ENCODE measurements around the gene KCNIP1. TPM values are rescaled to one million over a fixed set of nuclear protein-coding genes. Genes with fewer than 3 reads are reported as not detected.

KCNIP1 gene
- total RNA-seq, 1 donor from 2014 or later, result 12.6 TPM

GRCh38 chr5:170693701-170694100, 189.9 kb downstream of the KCNIP1 start:
- H3K27ac Mint-ChIP-seq (ENCODE audit: unreplicated experiment), result no peak overlapping the region
- H3K27me3 Mint-ChIP-seq (ENCODE audit: unreplicated experiment), result peaks cover 55% of the 10 kb centered on the region

DNA sequence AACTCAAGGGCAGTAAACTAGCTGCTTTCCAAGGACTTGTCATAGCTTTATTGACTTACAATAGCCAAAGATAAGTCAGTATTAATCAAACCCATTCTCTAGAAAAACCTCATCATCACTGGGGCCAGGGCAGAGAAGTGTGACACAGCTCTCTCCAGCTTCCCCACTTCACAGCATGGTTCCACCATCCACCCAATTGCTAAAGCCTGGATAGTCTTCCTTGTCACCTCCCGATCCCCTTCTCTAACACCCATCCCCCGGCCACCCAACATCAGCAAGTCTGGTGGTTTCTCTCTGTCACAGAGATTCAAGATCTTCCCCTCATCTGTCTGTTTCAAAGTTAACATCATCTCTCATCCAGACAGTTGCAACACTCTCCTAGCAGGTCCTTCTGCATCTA, 191.1 kb downstream of the KCNIP1 start:
- TF ChIP-seq, protein P1, sequence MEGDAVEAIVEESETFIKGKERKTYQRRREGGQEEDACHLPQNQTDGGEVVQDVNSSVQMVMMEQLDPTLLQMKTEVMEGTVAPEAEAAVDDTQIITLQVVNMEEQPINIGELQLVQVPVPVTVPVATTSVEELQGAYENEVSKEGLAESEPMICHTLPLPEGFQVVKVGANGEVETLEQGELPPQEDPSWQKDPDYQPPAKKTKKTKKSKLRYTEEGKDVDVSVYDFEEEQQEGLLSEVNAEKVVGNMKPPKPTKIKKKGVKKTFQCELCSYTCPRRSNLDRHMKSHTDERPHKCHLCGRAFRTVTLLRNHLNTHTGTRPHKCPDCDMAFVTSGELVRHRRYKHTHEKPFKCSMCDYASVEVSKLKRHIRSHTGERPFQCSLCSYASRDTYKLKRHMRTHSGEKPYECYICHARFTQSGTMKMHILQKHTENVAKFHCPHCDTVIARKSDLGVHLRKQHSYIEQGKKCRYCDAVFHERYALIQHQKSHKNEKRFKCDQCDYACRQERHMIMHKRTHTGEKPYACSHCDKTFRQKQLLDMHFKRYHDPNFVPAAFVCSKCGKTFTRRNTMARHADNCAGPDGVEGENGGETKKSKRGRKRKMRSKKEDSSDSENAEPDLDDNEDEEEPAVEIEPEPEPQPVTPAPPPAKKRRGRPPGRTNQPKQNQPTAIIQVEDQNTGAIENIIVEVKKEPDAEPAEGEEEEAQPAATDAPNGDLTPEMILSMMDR (IDR thresholded peaks at IDR 0.05), result no peak
- no peak overlapping the region for H3K4me3 Mint-ChIP-seq (ENCODE audit: unreplicated experiment)
- DNase-seq (ENCODE audit: extremely low spot score, unreplicated experiment), result no peak
- H3K27me3 Mint-ChIP-seq (ENCODE audit: unreplicated experiment), result peaks cover 46% of the 10 kb centered on the region
- H3K4me1 Mint-ChIP-seq (ENCODE audit: unreplicated experiment), result no peaks in the 10 kb centered on the region
- no peak overlapping the region for H3K27ac Mint-ChIP-seq (ENCODE audit: unreplicated experiment)
- H3K36me3 Mint-ChIP-seq (ENCODE audit: unreplicated experiment), result no peaks in the 10 kb centered on the region
- no peaks in the 10 kb centered on the region for H3K9me3 Mint-ChIP-seq (ENCODE audit: unreplicated experiment)

More at GRCh38 chr5:170693701-170694100, 189.9 kb downstream of the KCNIP1 start:
- no peak for DNase-seq (ENCODE audit: extremely low spot score, unreplicated experiment)
- Mint-ChIP-seq H3K4me1 (ENCODE audit: unreplicated experiment) (no peaks in the 10 kb centered on the region), H3K4me3 (ENCODE audit: unreplicated experiment) (no peak overlapping the region), H3K36me3 (ENCODE audit: unreplicated experiment) (no peaks in the 10 kb centered on the region), H3K9me3 (ENCODE audit: unreplicated experiment) (no peaks in the 10 kb centered on the region)
- TF ChIP-seq, protein P1 (IDR thresholded peaks at IDR 0.05), result no peak

DNA sequence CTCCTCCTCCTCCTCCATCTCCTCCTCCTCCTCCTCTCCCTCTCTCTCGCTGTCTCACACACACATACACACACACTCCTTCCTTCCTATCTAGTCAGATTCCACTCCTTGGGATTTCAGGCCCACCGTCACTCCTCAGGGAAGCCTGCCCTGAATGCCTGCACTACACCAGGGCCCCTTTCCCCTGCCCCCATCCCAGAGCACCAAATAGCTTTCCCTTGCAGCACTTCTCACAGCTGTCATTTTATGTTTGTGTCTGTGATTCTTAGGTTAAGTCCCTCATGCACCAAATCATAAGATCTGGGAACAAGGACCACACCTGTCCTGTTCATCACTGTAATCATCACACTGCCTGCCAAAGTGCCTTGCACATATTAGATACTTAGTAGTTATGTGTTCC, 193.2 kb downstream of the KCNIP1 start:
- Mint-ChIP-seq H3K27ac (ENCODE audit: unreplicated experiment) (no peak overlapping the region), H3K27me3 (ENCODE audit: unreplicated experiment) (peaks cover 49% of the 10 kb centered on the region), H3K4me1 (ENCODE audit: unreplicated experiment) (no peaks in the 10 kb centered on the region), H3K9me3 (ENCODE audit: unreplicated experiment) (no peaks in the 10 kb centered on the region), H3K4me3 (ENCODE audit: unreplicated experiment) (no peak overlapping the region), H3K36me3 (ENCODE audit: unreplicated experiment) (no peaks in the 10 kb centered on the region)
- TF ChIP-seq, protein P1 (IDR thresholded peaks at IDR 0.05), result no peak
- no peak for DNase-seq (ENCODE audit: extremely low spot score, unreplicated experiment)

- Mint-ChIP-seq H3K4me1 (ENCODE audit: unreplicated experiment) (no peaks in the 10 kb centered on the region), H3K36me3 (ENCODE audit: unreplicated experiment) (no peaks in the 10 kb centered on the region), H3K27ac (ENCODE audit: unreplicated experiment) (no peak overlapping the region), H3K9me3 (ENCODE audit: unreplicated experiment) (no peaks in the 10 kb centered on the region), H3K27me3 (ENCODE audit: unreplicated experiment) (peaks cover 48% of the 10 kb centered on the region), H3K4me3 (ENCODE audit: unreplicated experiment) (no peak overlapping the region)
- no peak for DNase-seq (ENCODE audit: extremely low spot score, unreplicated experiment)
- TF ChIP-seq, protein P1 (IDR thresholded peaks at IDR 0.05), result no peak
Measured at GRCh38 chr5:170700503-170700902, 196.7 kb downstream of the KCNIP1 start.

DNA sequence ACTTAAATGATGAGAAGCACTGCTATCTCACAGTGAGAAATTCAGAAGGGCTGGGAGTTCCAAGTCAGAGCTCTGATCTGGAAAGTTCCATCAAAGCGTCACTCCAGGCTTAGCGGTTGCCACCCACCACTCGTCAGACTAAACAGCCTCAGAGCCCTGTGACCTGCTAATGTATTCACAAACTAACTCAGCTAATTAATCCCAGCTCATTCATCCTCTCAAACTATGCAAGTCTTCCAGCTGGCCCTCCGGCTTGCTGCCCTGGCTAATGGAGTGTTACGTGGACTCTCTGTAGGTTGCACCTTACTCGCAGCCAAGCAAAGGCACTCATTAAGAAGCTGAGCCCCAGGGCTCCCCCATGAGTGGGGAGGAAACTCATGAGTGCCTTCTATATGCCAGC, 197.5 kb downstream of the KCNIP1 start:
- Mint-ChIP-seq H3K27ac (ENCODE audit: unreplicated experiment) (no peak overlapping the region), H3K4me1 (ENCODE audit: unreplicated experiment) (no peaks in the 10 kb centered on the region)
- TF ChIP-seq, protein P1 (IDR thresholded peaks at IDR 0.05), result no peak

More for the DNA sequence above, 197.5 kb downstream of the KCNIP1 start:
- DNase-seq (ENCODE audit: extremely low spot score, unreplicated experiment), result no peak
- no peaks in the 10 kb centered on the region for H3K36me3 Mint-ChIP-seq (ENCODE audit: unreplicated experiment)
- no peak overlapping the region for H3K4me3 Mint-ChIP-seq (ENCODE audit: unreplicated experiment)
- peaks cover 48% of the 10 kb centered on the region for H3K27me3 Mint-ChIP-seq (ENCODE audit: unreplicated experiment)
- H3K9me3 Mint-ChIP-seq (ENCODE audit: unreplicated experiment), result no peaks in the 10 kb centered on the region

Data from osteocyte (in vitro differentiated cells).